HepG2 (cell line): ENCODE measurements around the gene CCDC192. TPM values are rescaled to one million over a fixed set of nuclear protein-coding genes. Genes with fewer than 3 reads are reported as not detected.
A peak's percentile ranks its signal among the peaks of the same experiment; 100 is the strongest.

Source experiments
- ATAC-seq: fragments of 200-7000 bp; cut with Tn5 transposase; 3 replicates; pipeline ENCODE4 v1.9.1; 2020; ENCODE audit warnings: mild to moderate bottlenecking, moderate library complexity
- BruUV-seq: library from RNA; stranded (reverse); fragments of 400-500 nt; replicated peaks from 2 replicates; lab custom pipeline; 2021; lab: Mats Ljungman, UMichigan
- CTCF ChIA-PET: fragments of 300-600 bp; formaldehyde crosslinking; extraction: SDS; loops from one replicate; lab custom pipeline; 2021; ENCODE audit warnings: low total read pairs, inconsistent platforms, low intra/inter-chr PET ratio; lab: Yijun Ruan, JAX
- POLR2A ChIA-PET: fragments of 350-600 bp; sonication (Branson Sonifier 250); formaldehyde crosslinking; loops from one replicate; lab custom pipeline; 2020; ENCODE audit warnings: antibody characterized with exemption, inconsistent platforms; lab: Yijun Ruan, JAX
- DNase-seq: peaks from one replicate; pipeline ENCODE4 v3.0.0-alpha.2; 2015; ENCODE audit warnings: low spot score
- FAIRE-seq: peaks from 3 replicates; lab custom pipeline; 2011; peaks lifted over from hg19 to GRCh38; lab: Jason Lieb, UNC
- H2AFZ ChIP-seq: one replicate; pipeline ENCODE4 v1.6.1; 2011; ENCODE audit warnings: low read length, inconsistent platforms
- H3K27ac ChIP-seq: fragments of 300-600 bp; 3 replicates; pipeline ENCODE4 v1.8.0; 2011; ENCODE audit warnings: mixed run types, mild to moderate bottlenecking, mixed read lengths, low read length, inconsistent platforms; ENCODE audit not compliant: insufficient read depth; ENCODE audit errors: extremely low read length
- H3K27me3 ChIP-seq, 2 experiments: fragments of 200-600 bp in 1 of 2; 2 replicates in 1 of 2; 3 replicates in 1 of 2; pipeline versions ENCODE4 v1.6.0 to v1.8.0; 2011; ENCODE audit warnings: low read length in 2 of 2, mild to moderate bottlenecking in 2 of 2, moderate library complexity in 2 of 2, inconsistent platforms in 1 of 2; ENCODE audit not compliant: insufficient read depth in 2 of 2, control insufficient read depth in 1 of 2
- H3K36me3 ChIP-seq, 2 experiments: fragments of 200-600 bp in 1 of 2; replicated peaks in 1 of 2; 2 replicates in 1 of 2; 3 replicates in 1 of 2; pipeline versions ENCODE4 v1.5.1 to v1.8.0; 2011; ENCODE audit warnings: low read length in 2 of 2, inconsistent platforms in 1 of 2; ENCODE audit not compliant: insufficient read depth in 2 of 2, control insufficient read depth in 1 of 2
- H3K4me1 ChIP-seq: 2 replicates; pipeline ENCODE4 v1.5.1; 2012; ENCODE audit warnings: low read length, inconsistent platforms; ENCODE audit not compliant: insufficient read depth
- H3K4me2 ChIP-seq: 2 replicates; pipeline ENCODE4 v1.6.0; 2011; ENCODE audit warnings: low read depth, low read length, inconsistent platforms
- H3K4me3 ChIP-seq, 3 experiments: fragments of 200-600 bp in 1 of 3; sonication (generic), shearing (Covaris generic) in 1 of 3; replicated peaks in 1 of 3; 2 replicates each; pipeline ENCODE4 v1.5.1; 2011 to 2016; ENCODE audit warnings: low read length in 3 of 3, inconsistent platforms in 2 of 3, low read depth in 2 of 3, mild to moderate bottlenecking in 2 of 3, control low read depth in 1 of 3, mixed read lengths in 1 of 3; ENCODE audit not compliant: insufficient read depth in 1 of 3
- H3K79me2 ChIP-seq: one replicate; pipeline ENCODE4 v1.6.1; 2011; ENCODE audit warnings: low read length, inconsistent platforms; ENCODE audit not compliant: insufficient read depth
- H3K9ac ChIP-seq: 2 replicates; pipeline ENCODE4 v1.6.0; 2011; ENCODE audit warnings: mild to moderate bottlenecking, low read depth, low read length, inconsistent platforms; ENCODE audit not compliant: insufficient read depth
- H3K9me3 ChIP-seq: 2 replicates; pipeline ENCODE4 v1.5.1; 2012; ENCODE audit warnings: mild to moderate bottlenecking, low read length
- H4K20me1 ChIP-seq: 2 replicates; pipeline ENCODE4 v1.6.0; 2011; ENCODE audit warnings: inconsistent platforms, mild to moderate bottlenecking, low read length, moderate library complexity; ENCODE audit not compliant: insufficient read depth
- FOSL2 ChIP-seq: sonication (generic); formaldehyde crosslinking; IDR thresholded peaks from 2 replicates; pipeline ENCODE4 v1.4.0; 2020; ENCODE audit warnings: missing genetic modification reagents
- HNRNPLL ChIP-seq: fragments of 200-400 bp; formaldehyde crosslinking; IDR thresholded peaks from 2 replicates; pipeline ENCODE4 v1.6.1; 2017; ENCODE audit warnings: mild to moderate bottlenecking, low read depth, low read length; ENCODE audit not compliant: poor library complexity, severe bottlenecking
- KDM5B ChIP-seq: sonication (generic); formaldehyde crosslinking; IDR thresholded peaks from 2 replicates; pipeline ENCODE4 v1.4.0; 2020; ENCODE audit warnings: missing genetic modification reagents, mild to moderate bottlenecking, borderline replicate concordance
- KLF15 ChIP-seq: sonication (generic); formaldehyde crosslinking; IDR thresholded peaks from 2 replicates; pipeline ENCODE4 v1.8.1; 2023; ENCODE audit warnings: borderline replicate concordance, mild to moderate bottlenecking, inconsistent platforms, missing genetic modification reagents, mixed read lengths
- MAFF ChIP-seq: IDR thresholded peaks from 2 replicates; pipeline ENCODE4 v1.6.1; 2011; ENCODE audit warnings: low read depth, low read length, improper control_type of control experiment
- MIXL1 ChIP-seq: IDR thresholded peaks from 2 replicates; pipeline ENCODE4 v1.6.1; 2016
- MTF2 ChIP-seq: sonication (generic); formaldehyde crosslinking; IDR thresholded peaks from 2 replicates; pipeline ENCODE4 v1.5.0; 2020; ENCODE audit warnings: missing genetic modification reagents, borderline replicate concordance
- RARA ChIP-seq: IDR thresholded peaks from 2 replicates; pipeline ENCODE4 v1.6.1; 2016; ENCODE audit warnings: missing genetic modification reagents, missing compliant biosample characterization
- SP5 ChIP-seq: IDR thresholded peaks from 2 replicates; pipeline ENCODE4 v1.6.1; 2016; ENCODE audit warnings: low read depth, borderline replicate concordance
- SRSF1 ChIP-seq: fragments of 200-400 bp; formaldehyde crosslinking; optimal IDR thresholded peaks from 2 replicates; pipeline ENCODE3; 2017; ENCODE audit warnings: mild to moderate bottlenecking, low read depth, low read length, moderate library complexity
- TBL1XR1 ChIP-seq: fragments of 150-350 bp; IDR thresholded peaks from 2 replicates; pipeline ENCODE4 v1.6.1; 2014; ENCODE audit warnings: borderline replicate concordance, low read length; ENCODE audit not compliant: partially characterized antibody
- TEAD3 ChIP-seq: optimal IDR thresholded peaks from 2 replicates; pipeline ENCODE3; 2016; ENCODE audit warnings: borderline replicate concordance
- ZC3H13 ChIP-seq: sonication (generic); formaldehyde crosslinking; IDR thresholded peaks from 2 replicates; pipeline ENCODE4 v1.8.1; 2023; ENCODE audit warnings: mild to moderate bottlenecking, missing genetic modification reagents, moderate library complexity
- ZNF776 ChIP-seq: sonication (generic); formaldehyde crosslinking; IDR thresholded peaks from 2 replicates; pipeline ENCODE4 v1.4.0; 2020; ENCODE audit warnings: mild to moderate bottlenecking, missing genetic modification reagents
- WGBS: methylation state at CpG from one replicate; pipeline ENCODE4 v1.1.6; 2017; ENCODE audit warnings: low lambda C conversion rate; 5-methylcytosine and 5-hydroxymethylcytosine counted together
- in situ Hi-C: cut with HindIII; loops from 2 replicates; pipeline ENCODE4 v1.10.0; 2017; ENCODE audit warnings: low pct_unique_long_range_greater_than_20kb; ENCODE audit not compliant: extremely low pct_ligation_motif_present
- intact Hi-C: fragments of 100-400 bp; cut with micrococcal nuclease; formaldehyde crosslinking; loops from one replicate; pipeline ENCODE4 v1.10.0; 2022; ENCODE audit not compliant: unreplicated experiment
- polyA plus RNA-seq, 8 experiments: library from polyadenylated mRNA; depleted of rRNA in 3 of 8; stranded (reverse) in 7 of 8; unstranded in 1 of 8; fragments of >200 nt; fragmentation: Illumina TruSeq in 4 of 8; extraction: Trizol in 4 of 8; gene quantifications; 2 replicates each; pipeline versions ENCODE4 v1.2.1 to v1.2.3, GENCODE V29; 2011 to 2016; ENCODE audit warnings: low read depth in 4 of 8, missing spikeins in 1 of 8, mixed read lengths in 1 of 8; ENCODE audit not compliant: insufficient read depth in 1 of 8
- total RNA-seq, 5 experiments: library from RNA; depleted of rRNA; stranded (reverse); fragments of >200 nt; fragmentation: Illumina TruSeq; extraction: Trizol; gene quantifications; 2 replicates each; pipeline ENCODE4 v1.2.3, GENCODE V29; 2016; ENCODE audit warnings: low read depth in 1 of 5
- TF ChIP-seq, protein P1 (sequence below): sonication (generic); formaldehyde crosslinking; IDR thresholded peaks from 2 replicates; pipeline ENCODE4 v1.9.0; 2021; ENCODE audit warnings: missing genetic modification reagents, borderline replicate concordance
- TF ChIP-seq, protein P2 (sequence below): IDR thresholded peaks from 2 replicates; pipeline ENCODE4 v1.6.1; 2016; ENCODE audit warnings: missing compliant biosample characterization, missing genetic modification reagents, borderline replicate concordance
- TF ChIP-seq, protein P3 (sequence below): IDR thresholded peaks from 2 replicates; pipeline ENCODE4 v1.6.1; 2012; ENCODE audit warnings: inconsistent platforms

CCDC192 gene
- total and polyA plus RNA-seq, 2 of the 13 experiments (the other 11 are each of a cell fraction or from before 2014, with no cell fraction given), result not detected

DNA sequence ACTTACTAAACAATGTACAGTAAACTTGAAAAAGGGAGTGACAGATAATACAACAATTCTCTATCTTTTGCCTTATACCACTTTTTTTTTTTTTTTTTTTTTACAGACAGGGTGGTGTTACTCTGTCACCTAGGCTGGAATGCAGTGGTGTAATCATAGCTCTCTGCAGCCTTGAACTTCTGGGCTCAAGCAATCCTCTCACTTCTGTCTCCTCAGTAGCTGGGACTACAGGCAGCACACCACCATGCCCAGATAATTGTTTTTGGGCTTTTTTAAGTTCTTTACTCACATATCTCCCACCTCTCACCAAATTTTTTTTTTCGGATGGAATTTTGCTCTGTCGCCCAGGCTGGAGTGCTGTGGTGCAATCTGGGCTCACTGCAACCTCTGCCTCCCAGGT, 208.4 kb downstream of the CCDC192 start:
- Histone ChIP-seq H3K9me3 (no peaks in the 10 kb centered on the region), H3K79me2 (no peaks in the 10 kb centered on the region), H3K9ac (no peak overlapping the region), H3K36me3 (no peaks in the 10 kb centered on the region), H3K4me1 (peaks cover 6% of the 10 kb centered on the region; the same call in 1 of the 2 replicates), H3K4me3 (no peak overlapping the region), H2AFZ (no peak overlapping the region), H4K20me1 (no peaks in the 10 kb centered on the region), H3K27me3 (no peaks in the 10 kb centered on the region), H3K4me2 (no peak overlapping the region), H3K27ac (no peak overlapping the region)
- CTCF ChIA-PET, result no interaction called here
- no peak for FAIRE-seq
- no TSS peak for BruUV-seq
- 0 out of 2 replicates have a peak, but pooled peaks have one; percentile 25 for TF ChIP-seq RARA (CRISPR knock-in tag)
- peak; percentile 70 for TF ChIP-seq TEAD3 (CRISPR knock-in tag)
- no peak for TF ChIP-seq ZC3H13 (CRISPR knock-in tag)
- TF ChIP-seq, protein P1, sequence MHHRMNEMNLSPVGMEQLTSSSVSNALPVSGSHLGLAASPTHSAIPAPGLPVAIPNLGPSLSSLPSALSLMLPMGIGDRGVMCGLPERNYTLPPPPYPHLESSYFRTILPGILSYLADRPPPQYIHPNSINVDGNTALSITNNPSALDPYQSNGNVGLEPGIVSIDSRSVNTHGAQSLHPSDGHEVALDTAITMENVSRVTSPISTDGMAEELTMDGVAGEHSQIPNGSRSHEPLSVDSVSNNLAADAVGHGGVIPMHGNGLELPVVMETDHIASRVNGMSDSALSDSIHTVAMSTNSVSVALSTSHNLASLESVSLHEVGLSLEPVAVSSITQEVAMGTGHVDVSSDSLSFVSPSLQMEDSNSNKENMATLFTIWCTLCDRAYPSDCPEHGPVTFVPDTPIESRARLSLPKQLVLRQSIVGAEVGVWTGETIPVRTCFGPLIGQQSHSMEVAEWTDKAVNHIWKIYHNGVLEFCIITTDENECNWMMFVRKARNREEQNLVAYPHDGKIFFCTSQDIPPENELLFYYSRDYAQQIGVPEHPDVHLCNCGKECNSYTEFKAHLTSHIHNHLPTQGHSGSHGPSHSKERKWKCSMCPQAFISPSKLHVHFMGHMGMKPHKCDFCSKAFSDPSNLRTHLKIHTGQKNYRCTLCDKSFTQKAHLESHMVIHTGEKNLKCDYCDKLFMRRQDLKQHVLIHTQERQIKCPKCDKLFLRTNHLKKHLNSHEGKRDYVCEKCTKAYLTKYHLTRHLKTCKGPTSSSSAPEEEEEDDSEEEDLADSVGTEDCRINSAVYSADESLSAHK, result no peak
- no peak for TF ChIP-seq ZNF776 (CRISPR knock-in tag)
- no peak for TF ChIP-seq MTF2 (CRISPR knock-in tag)
- 0% methylated on average over 2 of the region's 2 CpGs for WGBS
- DNase-seq, result peak; percentile 39
- POLR2A ChIA-PET, result interaction anchor here (0.7 to 1.0 kb wide), 2 partner anchors 10 to 701 kb away, joined by 4 read pairs; no protein-coding TSS in a partner anchor
- ATAC-seq, result peak; percentile 86
- intact Hi-C loops, result loop anchor here (5.0 kb wide), 1 partner anchor 66 kb away; no protein-coding TSS in a partner anchor
- in situ Hi-C loops, result no loop called here

DNA sequence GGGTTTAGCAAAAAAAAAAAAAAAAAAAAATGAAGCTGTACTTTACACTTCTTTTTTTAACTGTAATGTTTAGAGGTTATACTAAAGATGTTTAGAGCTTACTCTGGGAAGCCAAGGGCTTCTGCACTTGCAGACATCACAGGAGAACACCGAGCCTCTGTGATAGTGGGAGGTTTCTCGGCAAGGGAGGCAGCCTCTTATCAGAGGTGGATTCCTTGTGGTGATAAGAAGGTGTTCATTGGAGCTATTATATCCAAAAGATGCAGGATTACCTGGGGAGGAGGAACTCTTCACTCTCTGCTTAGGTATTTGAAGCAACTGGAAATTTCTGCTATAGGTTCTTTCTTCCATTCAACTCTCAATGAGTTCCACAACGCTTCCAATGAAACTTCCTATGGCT, 209.2 kb downstream of the CCDC192 start:
- Histone ChIP-seq H3K27me3 (no peaks in the 10 kb centered on the region), H4K20me1 (no peaks in the 10 kb centered on the region), H3K79me2 (no peaks in the 10 kb centered on the region), H3K4me1 (peaks cover 6% of the 10 kb centered on the region; the same call in 1 of the 2 replicates), H3K9me3 (no peaks in the 10 kb centered on the region), H3K36me3 (no peaks in the 10 kb centered on the region), H3K4me2 (no peak overlapping the region), H3K27ac (no peak overlapping the region), H3K9ac (no peak overlapping the region), H3K4me3 (no peak overlapping the region), H2AFZ (no peak overlapping the region)
- no peak for ATAC-seq
- CTCF ChIA-PET, result no interaction called here
- in situ Hi-C loops (no loop called here), intact Hi-C loops (loop anchor here (5.0 kb wide), 1 partner anchor 65 kb away; no protein-coding TSS in a partner anchor)
- POLR2A ChIA-PET, result no interaction called here
- BruUV-seq, result no TSS peak
- WGBS, result 0% methylated on average over 3 of the region's 3 CpGs
- no peak for DNase-seq
- FAIRE-seq, result no peak
- TF ChIP-seq, protein P2, sequence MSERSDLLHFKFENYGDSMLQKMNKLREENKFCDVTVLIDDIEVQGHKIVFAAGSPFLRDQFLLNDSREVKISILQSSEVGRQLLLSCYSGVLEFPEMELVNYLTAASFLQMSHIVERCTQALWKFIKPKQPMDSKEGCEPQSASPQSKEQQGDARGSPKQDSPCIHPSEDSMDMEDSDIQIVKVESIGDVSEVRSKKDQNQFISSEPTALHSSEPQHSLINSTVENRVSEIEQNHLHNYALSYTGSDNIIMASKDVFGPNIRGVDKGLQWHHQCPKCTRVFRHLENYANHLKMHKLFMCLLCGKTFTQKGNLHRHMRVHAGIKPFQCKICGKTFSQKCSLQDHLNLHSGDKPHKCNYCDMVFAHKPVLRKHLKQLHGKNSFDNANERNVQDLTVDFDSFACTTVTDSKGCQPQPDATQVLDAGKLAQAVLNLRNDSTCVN (CRISPR knock-in tag), result no peak
- TF ChIP-seq SRSF1, result no peak
- no peak for TF ChIP-seq HNRNPLL
- TF ChIP-seq TBL1XR1, result no peak
- TF ChIP-seq KDM5B (CRISPR knock-in tag), result no peak
- TF ChIP-seq MIXL1 (CRISPR knock-in tag), result no peak
- TF ChIP-seq MAFF, result no peak
- no peak for TF ChIP-seq SP5 (CRISPR knock-in tag)
- no peak for TF ChIP-seq KLF15 (CRISPR knock-in tag)
- TF ChIP-seq FOSL2 (CRISPR knock-in tag), result no peak
- TF ChIP-seq, protein P3, sequence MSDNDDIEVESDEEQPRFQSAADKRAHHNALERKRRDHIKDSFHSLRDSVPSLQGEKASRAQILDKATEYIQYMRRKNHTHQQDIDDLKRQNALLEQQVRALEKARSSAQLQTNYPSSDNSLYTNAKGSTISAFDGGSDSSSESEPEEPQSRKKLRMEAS, result no peak
